NCI-H128 (cell line): ENCODE data around the gene CARD8.

Source experiments
- DNase-seq: peaks from one replicate; lab custom pipeline; 2025; ENCODE audit not compliant: unreplicated experiment; lab: John Stamatoyannopoulos, UW

CARD8 gene

GRCh38 chr19:48175578-48175977 is 80.1 kb downstream of the CARD8 start:
- no peak for DNase-seq

- no peak for DNase-seq
These were observed 81.2 kb downstream of the CARD8 start for GRCh38 chr19:48174445-48175030.

DNA sequence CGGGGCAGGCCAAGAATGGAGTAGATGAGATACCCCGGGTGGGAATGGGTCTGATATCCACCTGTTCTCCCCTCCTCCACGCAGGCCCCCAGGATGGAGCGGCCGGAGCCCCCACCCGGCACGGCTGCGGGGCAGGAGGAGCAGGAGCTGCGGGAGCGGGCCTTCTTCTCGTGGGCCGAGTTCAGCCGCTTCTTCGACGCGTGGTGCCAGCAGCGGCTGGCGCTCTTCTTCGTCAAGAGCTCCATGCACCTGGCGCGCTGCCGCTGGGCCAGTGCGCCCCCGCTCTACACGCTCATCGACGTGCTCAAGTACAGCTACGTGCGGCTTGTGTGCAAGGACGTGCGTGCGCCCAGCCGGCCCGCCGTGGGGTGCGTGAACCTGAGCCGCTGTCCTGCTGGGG is 84.0 kb downstream of the CARD8 start:
- no peak for DNase-seq

GRCh38 chr19:48170817-48171347 is 84.8 kb downstream of the CARD8 start:
- DNase-seq = no peak

- peak; percentile 91 for DNase-seq
These were observed 85.5 kb downstream of the CARD8 start, which contains the start of the genes LIG1 and ZSWIM9 for GRCh38 chr19:48169939-48170803. Gene LIG1 (minus strand): TSS chr19:48170344. CDS start chr19:48165566, 4,778 bp downstream. Gene ZSWIM9 (plus strand): TSS chr19:48170680. CDS start chr19:48171803, 1,123 bp downstream.

GRCh38 chr19:48169578-48169938 is 86.2 kb downstream of the CARD8 start:
- DNase-seq = peak; percentile 38

DNA sequence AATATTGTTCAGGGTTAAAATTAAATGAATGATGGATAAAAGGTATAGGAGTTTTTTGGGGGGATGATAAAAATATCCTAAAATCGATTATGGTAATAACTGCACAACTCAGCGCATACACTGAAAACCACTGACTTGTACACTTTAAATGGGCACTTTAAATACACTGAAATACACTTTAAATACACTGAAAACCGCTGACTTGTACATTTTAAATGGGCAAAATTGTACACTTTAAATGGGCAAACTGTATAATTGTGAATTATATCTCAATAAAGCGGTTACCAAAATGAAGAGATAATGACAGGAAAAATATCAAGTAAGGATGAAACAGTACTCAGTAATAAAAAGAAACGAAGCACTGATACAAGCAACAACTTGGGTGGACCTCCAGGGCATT is 87.0 kb downstream of the CARD8 start:
- DNase-seq = no peak

DNA sequence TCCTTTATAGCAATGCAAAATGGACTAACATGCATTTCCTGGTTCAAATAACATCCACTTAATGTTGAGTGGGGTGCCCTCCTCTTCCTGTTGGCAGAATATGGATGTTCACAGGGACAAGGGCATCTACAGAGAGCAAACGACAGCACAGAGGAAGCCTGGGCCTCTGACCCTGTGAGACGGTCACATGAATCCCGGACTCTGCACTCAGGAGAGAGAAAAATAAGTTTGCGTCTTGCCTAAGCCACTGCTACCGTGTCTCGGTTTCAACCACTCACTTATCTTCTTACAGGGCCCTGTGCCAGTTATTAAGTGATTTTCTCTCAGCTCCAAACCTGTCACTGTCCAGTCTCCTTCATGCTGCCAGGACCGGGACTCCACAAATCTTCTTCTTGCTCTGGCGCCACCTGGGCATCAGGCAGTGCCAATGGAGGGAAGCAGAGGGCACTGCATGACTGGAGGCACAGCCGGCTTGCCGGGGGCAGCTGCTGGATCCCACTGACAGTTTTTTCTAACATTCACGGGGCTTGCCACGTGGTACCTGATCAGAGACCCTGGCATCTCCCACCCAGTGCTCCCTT is 97.4 kb downstream of the CARD8 start:
- DNase-seq = no peak
